HG03521 (cell line): ENCODE measurements around the gene CDCA8.
"Not testable (repeated sequence)": the region's sequence is repeated elsewhere in the genome, so short reads cannot be mapped to it uniquely, and the experiment has no call there.

Experiments used
- ATAC-seq: cut with Tn5 transposase; IDR thresholded peaks from one replicate; pipeline ENCODE4 v1.9.1; 2021; ENCODE audit warnings: mild to moderate bottlenecking, moderate library complexity; ENCODE audit not compliant: unreplicated experiment

Gene CDCA8

DNA sequence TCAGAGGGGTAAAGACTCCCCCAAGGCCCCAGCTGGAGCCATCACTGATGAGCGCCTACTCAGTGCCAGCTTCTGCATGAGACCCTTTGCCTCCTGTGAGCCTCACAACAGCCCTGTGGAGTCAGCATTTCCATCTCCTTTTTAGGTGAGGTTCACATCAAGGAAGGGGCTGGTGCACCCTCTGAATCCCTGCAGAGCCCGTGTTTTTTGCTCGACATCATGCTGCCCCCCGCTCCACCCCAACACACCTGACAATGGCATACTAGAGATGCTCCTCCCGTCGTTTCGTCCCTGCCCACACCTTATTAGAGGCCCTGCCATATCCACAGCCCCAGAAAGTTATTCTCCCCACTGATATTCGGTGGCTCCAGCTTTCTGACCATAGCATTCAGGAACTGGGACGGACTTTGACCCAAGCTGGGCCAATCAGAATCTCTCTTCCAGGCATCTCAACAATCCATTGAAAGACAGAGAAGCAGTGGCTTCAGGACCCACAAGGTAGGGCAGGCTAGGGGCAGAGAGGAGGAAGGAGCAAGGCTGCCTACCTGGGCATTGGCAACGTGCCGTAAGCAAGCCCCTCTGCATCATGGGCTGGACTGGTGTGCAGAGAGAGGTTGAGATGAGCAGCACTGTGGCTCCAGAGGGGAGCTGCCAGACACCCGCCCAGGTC, 39.9 kb downstream of the CDCA8 start:
- ATAC-seq: no peak

DNA sequence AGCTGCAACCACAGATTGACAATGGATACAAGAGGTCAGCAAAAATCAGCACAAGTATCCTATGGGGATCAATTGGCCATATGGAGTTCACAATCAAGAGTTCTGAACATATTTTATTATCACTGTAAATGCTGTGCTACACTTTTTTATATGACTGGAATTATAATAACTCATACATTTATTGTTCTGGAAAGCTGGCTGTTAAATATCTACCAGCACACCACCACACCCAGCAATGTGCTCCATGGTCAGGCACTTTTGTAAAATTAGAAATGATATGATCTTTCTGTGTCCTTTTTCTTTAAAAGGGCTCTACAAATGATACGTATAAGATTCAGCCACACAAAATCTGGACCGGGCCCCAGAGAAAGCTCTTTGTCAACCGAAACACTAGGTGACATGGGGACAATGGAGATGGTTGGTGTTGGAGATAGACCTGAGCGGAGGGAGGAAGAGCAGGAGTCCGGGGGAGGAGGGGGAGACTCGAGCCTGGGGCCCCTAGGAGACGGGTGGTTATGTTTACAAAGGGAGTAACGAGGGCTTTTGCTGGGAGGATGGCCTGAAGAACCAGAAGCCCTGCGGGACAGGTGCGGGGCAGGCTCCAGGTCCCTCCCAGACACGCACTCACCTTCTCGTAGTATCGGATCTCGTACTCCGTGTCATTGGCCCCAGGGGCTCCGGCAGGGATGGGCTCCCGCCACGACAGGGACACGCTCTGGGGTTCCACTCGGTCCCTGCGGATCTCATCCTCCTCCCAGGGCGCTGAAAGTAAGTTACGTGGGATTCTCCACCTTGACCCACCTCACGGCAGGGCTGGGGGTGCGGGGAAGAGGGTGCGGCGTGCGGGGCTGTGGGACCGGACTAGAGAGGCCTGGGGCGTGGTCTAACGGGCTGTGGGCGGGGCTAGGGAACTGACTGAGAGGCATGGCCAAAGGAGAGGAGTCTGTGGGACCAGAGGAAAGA, 42.6 kb downstream of the CDCA8 start:
- ATAC-seq: no peak

DNA sequence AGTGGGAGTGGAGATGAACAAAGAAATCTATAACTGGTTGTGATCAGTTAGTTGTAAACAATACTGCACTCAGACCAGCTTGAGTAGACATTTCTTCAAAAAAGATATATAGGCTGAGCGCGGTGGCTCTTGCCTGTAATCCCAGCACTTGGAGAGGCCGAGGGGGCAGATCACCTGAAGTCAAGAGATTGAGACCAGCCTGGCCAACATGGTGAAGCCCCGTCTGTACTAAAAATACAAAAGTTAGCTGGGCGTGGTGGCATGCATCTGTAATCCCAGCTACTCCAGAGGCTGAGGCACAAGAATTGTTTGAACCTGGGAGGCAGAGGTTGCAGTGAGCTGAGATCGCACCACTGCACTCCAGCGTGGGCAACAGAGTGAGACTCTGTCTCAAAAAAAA, 45.7 kb downstream of the CDCA8 start:
- ATAC-seq: not testable (repeated sequence)

DNA sequence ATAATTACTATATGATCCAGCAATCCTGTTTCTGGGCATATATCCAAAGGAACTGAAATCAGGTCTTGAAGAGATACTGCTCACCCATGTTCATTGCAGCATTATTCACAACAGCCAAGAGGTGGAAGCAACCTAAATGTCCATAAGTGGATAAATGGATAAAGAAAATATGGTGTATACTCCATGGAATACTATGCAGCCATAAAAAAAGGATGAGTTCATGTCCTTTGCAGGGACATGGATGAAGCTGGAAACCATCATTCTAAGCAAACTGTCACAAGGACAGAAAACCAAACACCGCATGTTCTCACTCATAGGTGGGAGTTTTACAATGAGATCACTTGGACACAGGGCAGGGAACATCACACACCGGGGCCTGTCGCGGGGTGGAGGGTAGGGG, 46.3 kb downstream of the CDCA8 start:
- ATAC-seq: not testable (repeated sequence)

DNA sequence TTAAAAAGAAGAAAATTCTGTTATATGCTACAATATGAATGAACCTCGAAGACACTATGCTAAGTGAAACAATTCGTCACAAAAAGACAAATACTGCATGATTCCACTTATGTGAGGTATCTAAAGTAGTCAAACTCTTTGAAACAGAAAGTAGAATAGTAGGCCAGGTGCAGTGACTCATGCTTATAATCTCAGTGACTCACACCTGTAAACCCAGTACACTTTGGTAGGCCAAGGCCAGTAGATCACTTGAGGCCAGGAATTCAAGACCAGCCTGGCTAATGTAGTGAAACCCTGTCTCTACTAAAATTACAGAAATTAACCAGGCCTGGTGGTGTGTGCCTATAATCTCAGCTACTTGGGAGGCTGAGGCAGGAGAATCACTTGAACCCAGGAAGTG, 46.9 kb downstream of the CDCA8 start:
- no peak for ATAC-seq

DNA sequence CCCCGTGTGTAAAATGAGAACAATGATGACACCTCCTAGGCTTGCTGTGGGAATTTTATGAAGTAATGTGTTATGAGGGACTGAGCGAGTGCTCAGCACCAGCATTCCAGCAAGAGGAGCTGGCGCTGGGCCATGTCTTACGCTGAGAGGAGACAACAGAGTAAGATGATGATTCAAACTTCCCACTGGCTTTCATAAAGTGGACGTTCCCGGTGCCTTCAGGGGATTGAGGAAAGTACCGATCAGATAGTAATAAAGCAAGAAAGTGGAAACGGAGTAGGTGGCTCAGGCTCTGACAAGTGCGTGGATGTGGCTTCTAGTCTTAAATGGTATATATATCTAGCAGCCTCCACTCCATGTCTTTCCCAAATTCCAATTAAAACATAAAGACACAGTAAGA, 48.8 kb downstream of the CDCA8 start:
- ATAC-seq: no peak

DNA sequence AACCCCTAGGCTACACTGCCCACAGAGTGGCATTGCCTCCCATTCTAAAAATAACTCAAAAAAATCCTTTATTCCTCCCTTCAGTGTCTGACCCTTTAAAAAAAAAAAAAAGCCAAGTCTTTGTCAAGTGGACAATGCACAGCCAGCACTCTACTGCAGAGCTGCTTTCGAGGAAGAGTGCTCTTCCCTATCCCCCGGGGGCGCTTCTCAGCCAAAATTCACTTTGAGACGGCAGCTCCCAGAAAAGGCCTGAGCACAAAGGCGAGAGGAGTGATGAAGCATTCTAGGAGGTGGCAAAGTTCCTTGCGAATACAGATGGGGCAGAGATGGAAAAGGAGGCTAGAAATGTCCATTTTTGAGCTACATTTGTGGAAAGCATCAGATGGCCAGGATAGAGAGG, 49.3 kb downstream of the CDCA8 start:
- no peak for ATAC-seq

DNA sequence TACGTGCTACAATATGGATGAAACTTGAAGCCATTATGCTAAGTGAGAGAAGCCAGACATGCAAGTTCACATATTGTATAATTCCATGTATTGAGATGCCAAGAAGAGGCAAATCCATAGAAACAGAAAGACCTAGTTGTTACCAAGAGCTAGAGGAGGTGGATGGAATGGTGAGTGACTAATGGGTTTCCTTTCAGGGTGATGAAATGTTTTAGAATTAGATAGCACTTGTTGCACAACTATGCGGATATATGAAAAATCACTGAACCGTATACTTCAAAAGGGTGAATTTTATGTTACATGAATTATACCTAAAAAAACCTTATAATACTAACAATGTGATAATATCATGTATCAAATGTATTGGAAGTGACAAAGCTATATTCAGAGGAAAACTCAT, 54.5 kb downstream of the CDCA8 start:
- ATAC-seq: no peak

DNA sequence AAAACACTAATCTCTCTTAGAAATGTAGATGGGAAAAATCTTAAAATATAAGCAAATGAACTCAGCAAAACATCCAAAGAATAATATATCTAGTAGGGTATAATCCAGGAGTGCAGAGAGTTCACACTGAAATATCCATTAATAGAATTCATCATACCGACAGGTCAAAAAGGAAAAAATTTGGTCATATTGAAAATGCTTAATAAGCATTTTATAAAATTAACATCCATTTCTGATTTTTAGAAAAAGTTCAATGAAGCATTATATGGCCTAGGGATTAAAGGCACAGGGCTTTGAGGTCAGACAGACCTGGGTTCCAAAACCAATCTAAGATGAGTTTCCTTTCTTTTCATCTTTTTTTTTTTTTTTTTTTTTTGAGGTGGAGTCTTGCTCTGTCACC, 56.2 kb downstream of the CDCA8 start:
- no peak for ATAC-seq

DNA sequence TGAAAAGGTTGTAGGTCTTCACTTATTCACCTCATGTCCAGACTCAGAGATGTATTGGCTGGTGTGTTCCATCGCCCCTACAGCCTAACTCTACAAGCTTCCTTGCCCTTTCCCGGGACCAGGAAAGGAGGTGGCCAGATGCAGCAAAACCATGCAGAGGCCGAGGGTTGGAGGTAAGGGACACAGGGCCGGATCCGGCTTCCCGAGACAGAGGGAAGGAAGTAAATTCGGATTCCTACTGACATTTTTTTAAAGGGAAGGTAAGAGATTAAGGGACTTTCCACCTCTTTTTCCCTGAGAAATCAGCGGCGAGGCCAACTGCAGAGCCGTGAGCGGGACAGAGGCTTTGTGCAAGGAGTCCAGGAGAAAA, 59.9 kb downstream of the CDCA8 start:
- ATAC-seq: no peak

DNA sequence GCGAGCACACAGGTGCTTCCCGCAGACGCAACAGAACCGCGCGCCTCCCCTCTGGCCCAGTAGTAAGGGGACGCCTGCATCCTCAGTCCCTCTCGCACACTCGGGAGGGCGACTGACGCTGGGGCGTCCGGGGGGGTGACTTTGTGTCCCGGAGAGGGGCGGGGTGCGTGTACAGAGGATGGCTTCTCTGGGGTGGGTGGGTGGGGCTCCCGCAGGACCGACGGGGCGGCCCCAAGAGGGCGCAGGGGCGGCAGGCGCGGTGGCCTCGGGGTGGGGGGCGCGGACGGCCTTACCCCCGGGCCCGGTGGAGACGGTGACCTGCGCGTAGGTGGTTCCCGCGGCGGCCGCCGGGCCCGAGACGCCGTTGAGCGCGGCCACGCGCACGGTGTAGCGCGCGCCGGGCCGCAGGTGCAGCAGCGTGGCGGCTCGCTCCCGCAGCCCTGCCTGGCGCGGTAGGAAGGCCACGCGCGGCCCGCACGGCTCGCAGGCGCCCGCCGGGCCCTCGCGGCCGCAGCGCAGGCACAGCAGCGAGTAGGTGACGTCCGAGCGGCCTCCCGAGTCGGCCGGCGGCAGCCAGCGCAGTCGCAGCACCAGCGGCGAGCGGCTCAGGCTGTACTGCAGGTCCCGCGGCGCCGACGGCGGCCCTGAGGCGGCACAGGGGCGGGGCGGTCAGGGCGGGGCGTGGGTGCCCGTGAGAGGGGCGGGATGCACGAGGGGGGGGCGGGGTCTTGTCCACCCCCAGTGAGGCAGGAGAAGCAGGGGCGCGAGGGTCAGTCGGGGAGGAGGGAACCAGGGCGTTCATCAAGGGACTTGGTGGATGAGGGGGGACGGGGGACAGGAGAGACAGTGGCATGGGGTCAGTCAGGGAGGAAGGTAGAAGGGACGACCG, 60.5 kb downstream of the CDCA8 start:
- ATAC-seq: no peak

DNA sequence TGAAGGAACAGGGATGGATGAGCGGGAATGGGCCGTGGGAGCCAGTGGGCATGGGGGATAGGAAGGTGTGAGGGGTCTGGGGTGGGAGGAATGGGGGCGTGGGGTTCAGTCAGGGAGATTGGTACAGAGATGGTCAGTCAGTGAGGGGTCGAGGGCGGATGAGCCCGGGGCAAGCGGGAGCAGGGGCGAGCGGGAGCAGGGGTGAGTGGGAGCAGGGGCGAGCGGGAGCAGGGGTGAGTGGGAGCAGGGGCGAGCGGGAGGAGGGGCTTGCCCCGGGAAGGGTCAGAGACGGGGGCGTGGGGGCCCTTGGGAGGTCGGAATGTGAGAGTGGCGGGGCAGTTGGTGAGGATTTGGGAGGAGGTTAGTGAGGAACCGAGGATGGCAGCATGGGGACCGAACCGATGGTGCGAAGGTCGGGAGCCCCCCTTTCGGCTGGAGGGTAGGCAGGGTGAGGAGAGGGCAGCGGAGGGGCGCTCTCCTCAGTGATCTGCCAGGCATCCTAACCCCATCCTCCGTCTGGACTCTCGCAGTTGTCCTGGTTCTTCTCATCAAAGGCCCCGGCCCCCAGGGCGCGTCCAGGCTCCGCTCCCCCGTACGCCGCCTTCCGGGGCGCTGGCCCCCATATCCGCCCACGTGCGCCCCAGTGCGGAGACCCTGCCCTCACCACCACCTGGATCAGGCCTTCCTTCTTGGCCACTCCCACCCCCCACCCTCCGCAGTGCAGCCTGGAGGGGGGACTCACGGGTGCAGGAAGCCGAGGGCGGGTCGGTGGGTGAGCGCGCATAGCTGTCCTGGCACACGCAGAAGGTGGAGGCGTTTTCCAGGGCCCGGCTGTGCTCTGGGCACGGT, 61.4 kb downstream of the CDCA8 start:
- no peak for ATAC-seq

DNA sequence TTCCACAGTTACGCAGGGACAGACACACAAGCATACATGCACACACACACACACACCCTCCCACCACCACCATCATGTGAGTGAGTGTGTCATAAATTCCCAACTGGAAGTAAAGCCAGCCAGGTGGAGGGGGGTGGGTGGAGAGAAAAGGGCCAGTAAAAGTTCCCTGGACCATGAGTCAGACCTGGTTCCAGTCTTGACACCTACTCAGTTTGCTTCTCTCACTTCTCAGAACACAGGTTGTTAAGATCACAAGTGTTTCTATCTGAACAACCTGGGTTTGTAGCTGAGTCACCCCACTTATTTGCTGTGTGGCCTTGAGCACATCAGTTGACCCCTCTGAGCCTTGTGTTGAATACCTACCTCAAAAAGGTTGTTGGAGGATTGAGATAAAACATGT, 63.0 kb downstream of the CDCA8 start:
- ATAC-seq: no peak

DNA sequence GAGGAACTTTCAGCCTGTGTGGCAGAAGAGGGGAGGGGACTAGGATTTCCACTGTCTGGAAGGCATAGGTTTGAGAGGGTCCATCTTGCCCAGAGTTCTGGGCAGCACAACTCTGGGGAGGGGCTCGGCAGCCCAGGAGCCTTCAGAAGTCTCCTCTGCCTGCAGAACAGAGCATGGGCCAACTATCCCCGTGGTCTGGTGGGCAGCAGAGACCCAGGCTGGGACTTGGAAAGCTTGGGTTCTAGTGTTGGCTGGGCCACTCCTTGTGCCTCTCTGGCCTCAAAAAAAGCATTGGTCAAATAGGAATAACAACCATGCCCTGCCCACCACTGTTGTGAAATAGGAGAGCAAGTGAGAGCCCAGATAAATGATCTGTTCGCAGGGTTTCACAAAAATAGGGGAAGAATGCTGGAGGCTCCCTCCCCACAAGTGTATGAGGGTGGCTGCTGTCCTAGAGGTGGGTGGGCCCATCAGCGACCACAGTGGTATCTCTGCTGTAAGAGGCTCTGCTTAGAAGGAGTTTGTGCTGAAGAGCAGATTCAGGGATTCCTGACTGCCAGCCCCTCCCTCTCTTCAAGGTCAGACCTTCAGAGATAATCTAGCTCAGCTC, 63.7 kb downstream of the CDCA8 start:
- ATAC-seq: no peak
